Prostate gland (tissue), 2 donors: ENCODE results near the gene NR3C1.

Experiments
- POLR2A ChIP-seq: fragments of 450-650 bp; IDR thresholded peaks from one replicate; pipeline ENCODE4 v1.6.1; 2016; ENCODE audit warnings: antibody characterized with exemption, mild to moderate bottlenecking
- POLR2AphosphoS5 ChIP-seq: sonication (generic); formaldehyde crosslinking; IDR thresholded peaks from one replicate; pipeline ENCODE4 v1.6.1; 2017; ENCODE audit warnings: antibody characterized with exemption
- TF ChIP-seq, protein P1 (sequence below), 4 experiments: fragments of 200-600 bp in 2 of 4; fragments of 450-650 bp in 2 of 4; sonication (generic) in 2 of 4; IDR thresholded peaks; 1 replicate in 3 of 4; 2 replicates in 1 of 4; pipeline ENCODE4 v1.5.1; 2016 to 2019; ENCODE audit warnings: antibody characterized with exemption in 4 of 4, mild to moderate bottlenecking in 2 of 4, moderate library complexity in 2 of 4

DNA sequence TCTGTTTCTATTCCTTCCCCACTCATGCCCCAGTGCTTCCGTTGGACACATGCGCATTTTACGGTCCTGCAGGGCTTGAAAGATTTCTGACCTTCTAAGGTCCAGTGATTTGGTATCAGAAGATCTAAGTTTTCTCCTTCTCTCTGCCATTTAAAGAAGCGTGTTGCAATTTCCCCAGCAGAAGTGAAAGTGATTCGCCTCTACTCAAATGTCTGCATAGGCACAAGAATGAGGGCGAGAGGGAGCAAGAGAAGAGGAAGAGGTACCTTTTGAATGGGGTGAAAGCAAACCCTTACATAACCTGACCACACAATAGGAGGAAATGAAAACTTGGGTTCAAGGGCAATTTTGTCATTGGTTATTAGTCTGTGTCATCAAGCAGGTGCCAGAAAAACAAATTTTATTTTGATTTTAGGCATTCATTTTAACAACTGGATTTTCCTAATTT lies 31.7 kb upstream of the NR3C1 start:
- TF ChIP-seq, protein P1, sequence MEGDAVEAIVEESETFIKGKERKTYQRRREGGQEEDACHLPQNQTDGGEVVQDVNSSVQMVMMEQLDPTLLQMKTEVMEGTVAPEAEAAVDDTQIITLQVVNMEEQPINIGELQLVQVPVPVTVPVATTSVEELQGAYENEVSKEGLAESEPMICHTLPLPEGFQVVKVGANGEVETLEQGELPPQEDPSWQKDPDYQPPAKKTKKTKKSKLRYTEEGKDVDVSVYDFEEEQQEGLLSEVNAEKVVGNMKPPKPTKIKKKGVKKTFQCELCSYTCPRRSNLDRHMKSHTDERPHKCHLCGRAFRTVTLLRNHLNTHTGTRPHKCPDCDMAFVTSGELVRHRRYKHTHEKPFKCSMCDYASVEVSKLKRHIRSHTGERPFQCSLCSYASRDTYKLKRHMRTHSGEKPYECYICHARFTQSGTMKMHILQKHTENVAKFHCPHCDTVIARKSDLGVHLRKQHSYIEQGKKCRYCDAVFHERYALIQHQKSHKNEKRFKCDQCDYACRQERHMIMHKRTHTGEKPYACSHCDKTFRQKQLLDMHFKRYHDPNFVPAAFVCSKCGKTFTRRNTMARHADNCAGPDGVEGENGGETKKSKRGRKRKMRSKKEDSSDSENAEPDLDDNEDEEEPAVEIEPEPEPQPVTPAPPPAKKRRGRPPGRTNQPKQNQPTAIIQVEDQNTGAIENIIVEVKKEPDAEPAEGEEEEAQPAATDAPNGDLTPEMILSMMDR (IDR thresholded peaks at IDR 0.05) = no peak
- no peak for TF ChIP-seq POLR2AphosphoS5
- TF ChIP-seq POLR2A = no peak
